ENCODE results near the gene CSGALNACT2.

CSGALNACT2 gene

GRCh38 chr10:43221419-43222209 is 83.4 kb downstream of the CSGALNACT2 start:
- H3K9ac ChIP-seq (ENCODE audit: low read depth in 1 of 2, low read length in 2 of 2), result no peak overlapping the region
- H3K27me3 ChIP-seq (ENCODE audit: control insufficient read depth in 1 of 2, insufficient read depth in 2 of 2, low read length in 2 of 2), result peaks cover 0 to 3% of the 10 kb centered on the region in 2 donors
- no peaks in the 10 kb centered on the region for H3K36me3 ChIP-seq (ENCODE audit: control insufficient read depth in 1 of 2, insufficient read depth in 2 of 2, low read length in 2 of 2)
- H3K27ac ChIP-seq (ENCODE audit: low read depth, low read length), result no peak overlapping the region
- no peaks in the 10 kb centered on the region for H3K4me1 ChIP-seq (ENCODE audit: control insufficient read depth in 1 of 2, insufficient read depth in 2 of 2, low read length in 2 of 2)
- no peak overlapping the region for H3K4me3 ChIP-seq (ENCODE audit: low read depth in 1 of 2, low read length in 2 of 2)
- no peaks in the 10 kb centered on the region for H3K9me3 ChIP-seq (ENCODE audit: control insufficient read depth in 1 of 2, low read length in 2 of 2)

- H3K9me3 ChIP-seq (ENCODE audit: control insufficient read depth in 1 of 2, low read length in 2 of 2), result no peaks in the 10 kb centered on the region
- H3K4me3 ChIP-seq (ENCODE audit: low read depth in 1 of 2, low read length in 2 of 2), result no peak overlapping the region
- H3K36me3 ChIP-seq (ENCODE audit: control insufficient read depth in 1 of 2, insufficient read depth in 2 of 2, low read length in 2 of 2), result no peaks in the 10 kb centered on the region
- H3K27me3 ChIP-seq (ENCODE audit: control insufficient read depth in 1 of 2, insufficient read depth in 2 of 2, low read length in 2 of 2), result peaks cover 0 to 3% of the 10 kb centered on the region in 2 donors
- no peak overlapping the region for H3K27ac ChIP-seq (ENCODE audit: low read depth, low read length)
- H3K9ac ChIP-seq (ENCODE audit: low read depth in 1 of 2, low read length in 2 of 2), result no peak overlapping the region
- no peaks in the 10 kb centered on the region for H3K4me1 ChIP-seq (ENCODE audit: control insufficient read depth in 1 of 2, insufficient read depth in 2 of 2, low read length in 2 of 2)
Measured at GRCh38 chr10:43222210-43222720, 84.0 kb downstream of the CSGALNACT2 start.

GRCh38 chr10:43223056-43223455 is 84.8 kb downstream of the CSGALNACT2 start:
- Histone ChIP-seq H3K9ac (ENCODE audit: low read depth in 1 of 2, low read length in 2 of 2) (no peak overlapping the region), H3K27me3 (ENCODE audit: control insufficient read depth in 1 of 2, insufficient read depth in 2 of 2, low read length in 2 of 2) (peaks cover 2 to 7% of the 10 kb centered on the region in 2 donors), H3K9me3 (ENCODE audit: control insufficient read depth in 1 of 2, low read length in 2 of 2) (no peaks in the 10 kb centered on the region), H3K4me3 (ENCODE audit: low read depth in 1 of 2, low read length in 2 of 2) (no peak overlapping the region), H3K36me3 (ENCODE audit: control insufficient read depth in 1 of 2, insufficient read depth in 2 of 2, low read length in 2 of 2) (no peaks in the 10 kb centered on the region), H3K4me1 (ENCODE audit: control insufficient read depth in 1 of 2, insufficient read depth in 2 of 2, low read length in 2 of 2) (no peaks in the 10 kb centered on the region), H3K27ac (ENCODE audit: low read depth, low read length) (no peak overlapping the region)

GRCh38 chr10:43224321-43224720 is 86.1 kb downstream of the CSGALNACT2 start:
- Histone ChIP-seq H3K4me1 (ENCODE audit: control insufficient read depth in 1 of 2, insufficient read depth in 2 of 2, low read length in 2 of 2) (peaks cover 0 to 7% of the 10 kb centered on the region in 2 donors), H3K4me3 (ENCODE audit: low read depth in 1 of 2, low read length in 2 of 2) (no peak overlapping the region), H3K36me3 (ENCODE audit: control insufficient read depth in 1 of 2, insufficient read depth in 2 of 2, low read length in 2 of 2) (no peaks in the 10 kb centered on the region), H3K27ac (ENCODE audit: low read depth, low read length) (no peak overlapping the region), H3K9me3 (ENCODE audit: control insufficient read depth in 1 of 2, low read length in 2 of 2) (no peaks in the 10 kb centered on the region), H3K9ac (ENCODE audit: low read depth in 1 of 2, low read length in 2 of 2) (no peak overlapping the region), H3K27me3 (ENCODE audit: control insufficient read depth in 1 of 2, insufficient read depth in 2 of 2, low read length in 2 of 2) (peaks cover 14 to 19% of the 10 kb centered on the region in 2 donors)

- Histone ChIP-seq H3K27me3 (ENCODE audit: control insufficient read depth in 1 of 2, insufficient read depth in 2 of 2, low read length in 2 of 2) (peaks cover 17 to 25% of the 10 kb centered on the region in 2 donors), H3K27ac (ENCODE audit: low read depth, low read length) (no peak overlapping the region), H3K4me1 (ENCODE audit: control insufficient read depth in 1 of 2, insufficient read depth in 2 of 2, low read length in 2 of 2) (peaks cover 0 to 7% of the 10 kb centered on the region in 2 donors), H3K36me3 (ENCODE audit: control insufficient read depth in 1 of 2, insufficient read depth in 2 of 2, low read length in 2 of 2) (no peaks in the 10 kb centered on the region), H3K9me3 (ENCODE audit: control insufficient read depth in 1 of 2, low read length in 2 of 2) (no peaks in the 10 kb centered on the region), H3K9ac (ENCODE audit: low read depth in 1 of 2, low read length in 2 of 2) (no peak overlapping the region), H3K4me3 (ENCODE audit: low read depth in 1 of 2, low read length in 2 of 2) (no peak overlapping the region)
Measured at GRCh38 chr10:43225004-43225786, 87.0 kb downstream of the CSGALNACT2 start.

- Histone ChIP-seq H3K4me1 (ENCODE audit: control insufficient read depth in 1 of 2, insufficient read depth in 2 of 2, low read length in 2 of 2) (peaks cover 0 to 7% of the 10 kb centered on the region in 2 donors), H3K27ac (ENCODE audit: low read depth, low read length) (no peak overlapping the region), H3K9me3 (ENCODE audit: control insufficient read depth in 1 of 2, low read length in 2 of 2) (no peaks in the 10 kb centered on the region), H3K36me3 (ENCODE audit: control insufficient read depth in 1 of 2, insufficient read depth in 2 of 2, low read length in 2 of 2) (no peaks in the 10 kb centered on the region), H3K4me3 (ENCODE audit: low read depth in 1 of 2, low read length in 2 of 2) (no peak overlapping the region), H3K27me3 (ENCODE audit: control insufficient read depth in 1 of 2, insufficient read depth in 2 of 2, low read length in 2 of 2) (peaks cover 21 to 30% of the 10 kb centered on the region in 2 donors), H3K9ac (ENCODE audit: low read depth in 1 of 2, low read length in 2 of 2) (no peak overlapping the region)
Measured at GRCh38 chr10:43225787-43226153, 87.5 kb downstream of the CSGALNACT2 start.

- peaks cover 27 to 37% of the 10 kb centered on the region in 2 donors for H3K27me3 ChIP-seq (ENCODE audit: control insufficient read depth in 1 of 2, insufficient read depth in 2 of 2, low read length in 2 of 2)
- H3K36me3 ChIP-seq (ENCODE audit: control insufficient read depth in 1 of 2, insufficient read depth in 2 of 2, low read length in 2 of 2), result no peaks in the 10 kb centered on the region
- H3K4me1 ChIP-seq (ENCODE audit: control insufficient read depth in 1 of 2, insufficient read depth in 2 of 2, low read length in 2 of 2), result peaks cover 0 to 7% of the 10 kb centered on the region in 2 donors
- H3K9ac ChIP-seq (ENCODE audit: low read depth in 1 of 2, low read length in 2 of 2), result no peak overlapping the region
- H3K9me3 ChIP-seq (ENCODE audit: control insufficient read depth in 1 of 2, low read length in 2 of 2), result no peaks in the 10 kb centered on the region
- no peak overlapping the region for H3K4me3 ChIP-seq (ENCODE audit: low read depth in 1 of 2, low read length in 2 of 2)
- H3K27ac ChIP-seq (ENCODE audit: low read depth, low read length), result no peak overlapping the region
Measured at GRCh38 chr10:43226441-43226840, 88.2 kb downstream of the CSGALNACT2 start.

- Histone ChIP-seq H3K27me3 (ENCODE audit: control insufficient read depth in 1 of 2, insufficient read depth in 2 of 2, low read length in 2 of 2) (peaks cover 32 to 43% of the 10 kb centered on the region in 2 donors), H3K4me1 (ENCODE audit: control insufficient read depth in 1 of 2, insufficient read depth in 2 of 2, low read length in 2 of 2) (peaks cover 0 to 7% of the 10 kb centered on the region in 2 donors), H3K9me3 (ENCODE audit: control insufficient read depth in 1 of 2, low read length in 2 of 2) (no peaks in the 10 kb centered on the region), H3K4me3 (ENCODE audit: low read depth in 1 of 2, low read length in 2 of 2) (no peak overlapping the region), H3K27ac (ENCODE audit: low read depth, low read length) (no peak overlapping the region), H3K9ac (ENCODE audit: low read depth in 1 of 2, low read length in 2 of 2) (no peak overlapping the region), H3K36me3 (ENCODE audit: control insufficient read depth in 1 of 2, insufficient read depth in 2 of 2, low read length in 2 of 2) (no peaks in the 10 kb centered on the region)
Measured at GRCh38 chr10:43226851-43227845, 88.9 kb downstream of the CSGALNACT2 start.

- Histone ChIP-seq H3K9ac (ENCODE audit: low read depth in 1 of 2, low read length in 2 of 2) (no peak overlapping the region), H3K9me3 (ENCODE audit: control insufficient read depth in 1 of 2, low read length in 2 of 2) (no peaks in the 10 kb centered on the region), H3K27ac (ENCODE audit: low read depth, low read length) (no peak overlapping the region), H3K4me3 (ENCODE audit: low read depth in 1 of 2, low read length in 2 of 2) (peak overlapping the region in 1 of 2 donors; percentile 43), H3K36me3 (ENCODE audit: control insufficient read depth in 1 of 2, insufficient read depth in 2 of 2, low read length in 2 of 2) (no peaks in the 10 kb centered on the region), H3K27me3 (ENCODE audit: control insufficient read depth in 1 of 2, insufficient read depth in 2 of 2, low read length in 2 of 2) (peaks cover 32 to 43% of the 10 kb centered on the region in 2 donors), H3K4me1 (ENCODE audit: control insufficient read depth in 1 of 2, insufficient read depth in 2 of 2, low read length in 2 of 2) (peaks cover 0 to 7% of the 10 kb centered on the region in 2 donors)
Measured at GRCh38 chr10:43227911-43228782, 89.9 kb downstream of the CSGALNACT2 start.

Measured in duodenal mucosa (tissue), 2 donors.